ENCODE results near the gene FCHSD2. TPM values are rescaled to one million over a fixed set of nuclear protein-coding genes. Genes with fewer than 3 reads are reported as not detected.

FCHSD2 gene
- total and polyA plus RNA-seq, 4 donors = 7.6 to 18.7 (median 9.9) TPM

GRCh38 chr11:72787216-72788104 is 354.7 kb downstream of the FCHSD2 start:
- H3K4me1 ChIP-seq (ENCODE audit: control insufficient read depth in 4 of 4, insufficient read depth in 4 of 4, low read length in 3 of 4) = peaks cover 14 to 52% (median 40%) of the 10 kb centered on the region in 4 donors
- H3K27me3 ChIP-seq (ENCODE audit: control insufficient read depth in 4 of 4, insufficient read depth in 4 of 4, low read length in 3 of 4) = no peaks in the 10 kb centered on the region
- peak overlapping the region; percentile 71 to 82 for H3K27ac ChIP-seq (ENCODE audit: low read depth in 1 of 2, low read length in 2 of 2)
- DNase-seq (ENCODE audit: low spot score) = peak; percentile 75
- H3K36me3 ChIP-seq (ENCODE audit: control insufficient read depth in 4 of 4, insufficient read depth in 3 of 4, low read depth in 1 of 4, low read length in 3 of 4) = no peaks in the 10 kb centered on the region
- H3K4me3 ChIP-seq (ENCODE audit: low read depth in 1 of 3, low read length in 3 of 3) = peak overlapping the region in 1 of 3 donors; percentile 1
- WGBS = 8% methylated on average over 16 of the region's 16 CpGs
- H3K9ac ChIP-seq (ENCODE audit: low read depth in 1 of 2, low read length in 2 of 2) = peak overlapping the region; percentile 4 to 45
- peak; percentile 69 for TF ChIP-seq MAX (IDR thresholded peaks at IDR 0.05)
- TF ChIP-seq REST (IDR thresholded peaks at IDR 0.05) = peak; percentile 71
- TF ChIP-seq ATF3 (IDR thresholded peaks at IDR 0.05) = no peak
- TF ChIP-seq SP1 (IDR thresholded peaks at IDR 0.05) = peak; percentile 82
- peak in 1 of 2 donors; percentile 16 for TF ChIP-seq EGR1 (IDR thresholded peaks at IDR 0.05; ENCODE audit: low read depth in 2 of 2)
- TF ChIP-seq HNF4G (IDR thresholded peaks at IDR 0.05) = no peak
- TF ChIP-seq JUND (IDR thresholded peaks at IDR 0.05) = peak in 1 of 2 donors; percentile 28
- no peak for TF ChIP-seq FOXA2 (IDR thresholded peaks at IDR 0.05)
- peak in 1 of 2 donors; percentile 70 for TF ChIP-seq GABPA (IDR thresholded peaks at IDR 0.05 in 1 of 2, conservative IDR thresholded peaks at IDR 0.05 in 1 of 2)
- no peak for TF ChIP-seq TAF1 (conservative IDR thresholded peaks at IDR 0.05)
- TF ChIP-seq YY1 (IDR thresholded peaks at IDR 0.05) = peak; percentile 66
- TF ChIP-seq NR2F2 (IDR thresholded peaks at IDR 0.05) = peak; percentile 78
- TF ChIP-seq HNF4A (conservative IDR thresholded peaks at IDR 0.05) = peak; percentile 74 to 92
- TF ChIP-seq CTCF (IDR thresholded peaks at IDR 0.05; ENCODE audit: low read depth, low read length, missing input control) = peak; percentile 43
- TF ChIP-seq RXRA (IDR thresholded peaks at IDR 0.05) = peak; percentile 73 to 83
- TF ChIP-seq RAD21 (IDR thresholded peaks at IDR 0.05) = peak; percentile 53 to 73
- peak; percentile 12 for TF ChIP-seq FOXA1 (IDR thresholded peaks at IDR 0.05)
- peak; percentile 51 for TF ChIP-seq ZBTB33 (IDR thresholded peaks at IDR 0.05)
- no peaks in the 10 kb centered on the region for H3K9me3 ChIP-seq (ENCODE audit: control insufficient read depth in 4 of 4, low read length in 3 of 4)

Small RNA genes lying within 50 kb of the gene (small RNA-seq; reads per million reads assigned to genes)
- gene RNU6-672P = not detected

Other genes with a start within 250 kb of the FCHSD2 start
- gene P2RY2, start 76.0 kb upstream of the FCHSD2 start, total RNA-seq = 1 to 10 TPM; 2.4 to 3.7 TPM
- gene P2RY2, start 76.0 kb upstream of the FCHSD2 start, polyA plus RNA-seq = 1 to 10 TPM; 1.8 to 2.0 TPM
- under 1 TPM; 0.59 to 0.98 TPM for gene P2RY6, start 130.0 kb upstream of the FCHSD2 start, total RNA-seq
- gene P2RY6, start 130.0 kb upstream of the FCHSD2 start, polyA plus RNA-seq = 1 to 10 TPM in 1 of 2 donors, under 1 TPM in 1; 0.21 to 1.3 TPM
- 10 to 100 TPM in 1 of 2 donors, 1 to 10 TPM in 1; 7.7 to 12.6 TPM for gene ARHGEF17, start 166.0 kb upstream of the FCHSD2 start, total RNA-seq
- 1 to 10 TPM; 2.6 to 3.8 TPM for gene ARHGEF17, start 166.0 kb upstream of the FCHSD2 start, polyA plus RNA-seq
- gene RELT, start 234.1 kb upstream of the FCHSD2 start, total RNA-seq = 1 to 10 TPM; 3.3 to 8.0 TPM
- 1 to 10 TPM in 1 of 2 donors, under 1 TPM in 1; 0.21 to 1.3 TPM for gene RELT, start 234.1 kb upstream of the FCHSD2 start, polyA plus RNA-seq

Data from liver (tissue), 10 donors.